HCT116 (cell line): ENCODE measurements around the gene COL4A1. TPM values are rescaled to one million over a fixed set of nuclear protein-coding genes. Genes with fewer than 3 reads are reported as not detected.

Experiments used
- ATAC-seq: fragments of 200-7000 bp; cut with Tn5 transposase; 2 replicates; pipeline ENCODE4 v1.9.1; 2020; ENCODE audit warnings: mild to moderate bottlenecking, moderate library complexity
- BruUV-seq: library from RNA; stranded (reverse); fragments of 400-500 nt; replicated peaks from 2 replicates; lab custom pipeline; 2021; lab: Mats Ljungman, UMichigan
- CTCF ChIA-PET: fragments of 300-600 bp; sonication (Branson Sonifier 250); formaldehyde crosslinking; loops from one replicate; lab custom pipeline; 2021; ENCODE audit warnings: antibody characterized with exemption; lab: Charles Lee
- POLR2A ChIA-PET: fragments of 300-600, 350-600 bp; sonication (Branson Sonifier 250); formaldehyde crosslinking; loops from one replicate; lab custom pipeline; 2021; ENCODE audit warnings: antibody characterized with exemption; lab: Charles Lee
- RAD21 ChIA-PET, 2 experiments: fragments of 300-600 bp; sonication (Branson Sonifier 250); formaldehyde crosslinking; loops; one replicate each; lab custom pipeline; 2023; ENCODE audit warnings: low total read pairs in 2 of 2; ENCODE audit not compliant: uncharacterized antibody in 2 of 2, unreplicated experiment in 2 of 2, low non-redundant PET in 1 of 2; lab: Charles Lee
- DNase-seq: peaks from one replicate; pipeline ENCODE4 v3.0.0-alpha.2; 2010; ENCODE audit warnings: low read depth, low spot score
- H2AFZ ChIP-seq: fragments of 200-600 bp; shearing (Covaris generic), sonication (generic); 2 replicates; pipeline ENCODE4 v1.6.1; 2017; ENCODE audit warnings: low read depth, mixed run types, mixed read lengths, antibody characterized with exemption, low read length; ENCODE audit not compliant: poor library complexity, severe bottlenecking
- H3K27ac ChIP-seq: 2 replicates; pipeline ENCODE4 v1.5.1; 2012; ENCODE audit warnings: low read depth, low read length
- H3K27me3 ChIP-seq: fragments of 200-600 bp; sonication (generic); 2 replicates; pipeline ENCODE4 v1.6.1; 2016; ENCODE audit warnings: mixed run types, low read length, mixed read lengths; ENCODE audit not compliant: insufficient read depth
- H3K36me3 ChIP-seq, 2 experiments: fragments of 200-500 bp in 1 of 2; fragments of 200-600 bp in 1 of 2; sonication (Bioruptor generic) in 1 of 2; sonication (generic) in 1 of 2; 2 replicates each; pipeline versions ENCODE4 v1.5.1 to v1.6.1; 2014 to 2016; ENCODE audit warnings: low read length in 2 of 2, inconsistent platforms in 1 of 2, mixed read lengths in 1 of 2, mixed run types in 1 of 2; ENCODE audit not compliant: insufficient read depth in 2 of 2, control insufficient read depth in 1 of 2
- H3K4me1 ChIP-seq, 2 experiments: fragments of 200-600 bp in 1 of 2; sonication (generic) in 1 of 2; 2 replicates each; pipeline versions ENCODE4 v1.5.1 to v1.6.1; 2012 to 2017; ENCODE audit warnings: low read length in 2 of 2, inconsistent platforms in 1 of 2, mild to moderate bottlenecking in 1 of 2, mixed read lengths in 1 of 2, mixed run types in 1 of 2, moderate library complexity in 1 of 2; ENCODE audit not compliant: insufficient read depth in 2 of 2, control insufficient read depth in 1 of 2
- H3K4me2 ChIP-seq: fragments of 200-600 bp; sonication (generic); 2 replicates; pipeline ENCODE4 v1.6.1; 2017; ENCODE audit warnings: mixed run types, low read length, mixed read lengths
- H3K4me3 ChIP-seq, 2 experiments: fragments of 200-600 bp in 1 of 2; sonication (generic) in 1 of 2; replicated peaks in 1 of 2; 2 replicates each; pipeline ENCODE4 v1.5.1; 2011 to 2016; ENCODE audit warnings: low read length in 2 of 2, control low read depth in 1 of 2, low read depth in 1 of 2, mild to moderate bottlenecking in 1 of 2, mixed read lengths in 1 of 2, mixed run types in 1 of 2
- H3K79me2 ChIP-seq: fragments of 200-600 bp; sonication (generic); 2 replicates; pipeline ENCODE4 v1.6.1; 2017; ENCODE audit warnings: mild to moderate bottlenecking, mixed run types, low read length, moderate library complexity, mixed read lengths; ENCODE audit not compliant: insufficient read depth
- H3K9ac ChIP-seq: fragments of 200-600 bp; sonication (generic); 2 replicates; pipeline ENCODE4 v1.6.1; 2016; ENCODE audit warnings: low read length, mixed read lengths
- H3K9me2 ChIP-seq: fragments of 200-600 bp; sonication (generic), shearing (Covaris generic); 2 replicates; pipeline ENCODE4 v1.6.1; 2017; ENCODE audit warnings: mixed run types, mild to moderate bottlenecking, moderate library complexity; ENCODE audit not compliant: insufficient read depth
- H3K9me3 ChIP-seq, 2 experiments: fragments of 200-500 bp in 1 of 2; fragments of 200-600 bp in 1 of 2; sonication (Bioruptor generic) in 1 of 2; sonication (generic) in 1 of 2; 2 replicates each; pipeline ENCODE4 v1.6.1; 2014 to 2017; ENCODE audit warnings: low read length in 2 of 2, mixed read lengths in 2 of 2, inconsistent platforms in 1 of 2, low read depth in 1 of 2, mild to moderate bottlenecking in 1 of 2, mixed run types in 1 of 2, moderate library complexity in 1 of 2; ENCODE audit not compliant: control insufficient read depth in 1 of 2, insufficient read depth in 1 of 2
- H4K20me1 ChIP-seq: fragments of 200-600 bp; sonication (generic), shearing (Covaris generic); 2 replicates; pipeline ENCODE4 v1.6.1; 2017; ENCODE audit warnings: mixed run types, mild to moderate bottlenecking, moderate library complexity; ENCODE audit not compliant: insufficient read depth
- ATF3 ChIP-seq: IDR thresholded peaks from 2 replicates; pipeline ENCODE4 v1.6.1; 2012
- CBX3 ChIP-seq: IDR thresholded peaks from 2 replicates; pipeline ENCODE4 v1.6.1; 2012; ENCODE audit warnings: low read depth
- EGR1 ChIP-seq: IDR thresholded peaks from 2 replicates; pipeline ENCODE4 v1.6.1; 2012; ENCODE audit warnings: low read depth
- EZH2phosphoT487 ChIP-seq: fragments of 200-600 bp; IDR thresholded peaks from 2 replicates; pipeline ENCODE4 v1.6.1; 2018; ENCODE audit warnings: antibody characterized with exemption, borderline replicate concordance
- POLR2A ChIP-seq: IDR thresholded peaks from 2 replicates; pipeline ENCODE4 v1.7.0; 2011; ENCODE audit warnings: borderline replicate concordance; ENCODE audit not compliant: insufficient read depth, insufficient read length; ENCODE audit errors: extremely low read depth
- POLR2AphosphoS5 ChIP-seq: IDR thresholded peaks from 2 replicates; pipeline ENCODE4 v1.6.1; 2011; ENCODE audit warnings: mild to moderate bottlenecking, low read depth, low read length, moderate library complexity
- RAD21 ChIP-seq: IDR thresholded peaks from 2 replicates; pipeline ENCODE4 v1.6.1; 2012; ENCODE audit warnings: low read depth, mild to moderate bottlenecking
- SIN3A ChIP-seq: IDR thresholded peaks from 2 replicates; pipeline ENCODE4 v1.6.1; 2012; ENCODE audit warnings: low read depth
- TCF7L2 ChIP-seq: IDR thresholded peaks from 2 replicates; pipeline ENCODE4 v1.7.0; 2011; ENCODE audit warnings: borderline replicate concordance, inconsistent platforms; ENCODE audit not compliant: insufficient read depth, insufficient read length; ENCODE audit errors: extremely low read depth
- YY1 ChIP-seq: IDR thresholded peaks from 2 replicates; pipeline ENCODE4 v1.6.1; 2011; ENCODE audit warnings: low read length, low read depth, moderate library complexity, mild to moderate bottlenecking; ENCODE audit not compliant: insufficient replicate concordance; ENCODE audit errors: extremely low read depth
- ZBTB33 ChIP-seq: IDR thresholded peaks from 2 replicates; pipeline ENCODE4 v1.6.1; 2011; ENCODE audit warnings: mild to moderate bottlenecking, low read length, moderate library complexity; ENCODE audit not compliant: insufficient replicate concordance; ENCODE audit errors: extremely low read depth
- ZFX ChIP-seq: fragments of 450-650 bp; IDR thresholded peaks from 2 replicates; pipeline ENCODE4 v1.6.1; 2017
- ZNF274 ChIP-seq: fragments of 200-500 bp; sonication (Bioruptor generic); IDR thresholded peaks from 2 replicates; pipeline ENCODE4 v1.6.1; 2014; ENCODE audit warnings: mild to moderate bottlenecking, low read depth, low read length, inconsistent platforms
- intact Hi-C: fragments of 100-400 bp; cut with micrococcal nuclease; formaldehyde crosslinking; loops from 2 replicates; pipeline ENCODE4 v1.10.0; 2022
- total RNA-seq: library from RNA; stranded (reverse); gene quantifications from one replicate; pipeline ENCODE4 v1.2.1, GENCODE V29; 2021; ENCODE audit not compliant: unreplicated experiment
- TF ChIP-seq, protein P1 (sequence below): IDR thresholded peaks from 2 replicates; pipeline ENCODE4 v1.6.1; 2012
- TF ChIP-seq, protein P2 (sequence below): IDR thresholded peaks from 2 replicates; pipeline ENCODE4 v1.6.1; 2012; ENCODE audit warnings: low read depth
- TF ChIP-seq, protein P3 (sequence below), 3 experiments: fragments of 200-600 bp in 1 of 3; sonication (generic) in 1 of 3; IDR thresholded peaks in 2 of 3; conservative IDR thresholded peaks in 1 of 3; 2 replicates each; pipeline ENCODE4 v1.5.1; 2012 to 2017; ENCODE audit warnings: low read depth in 2 of 3, low read length in 2 of 3, antibody characterized with exemption in 1 of 3, borderline replicate concordance in 1 of 3, control low read depth in 1 of 3, mild to moderate bottlenecking in 1 of 3, mixed read lengths in 1 of 3, mixed run types in 1 of 3, moderate library complexity in 1 of 3; ENCODE audit not compliant: insufficient read depth in 1 of 3

COL4A1 gene
- total RNA-seq, 1 experiment from 2014 or later: 0.57 TPM

- H3K4me3 ChIP-seq: no peak overlapping the region
- no TSS peak for BruUV-seq
- TF ChIP-seq EZH2phosphoT487 (no peak), POLR2AphosphoS5 (no peak), SIN3A (no peak), ZFX (no peak), YY1 (no peak), POLR2A (no peak), ZBTB33 (no peak), TCF7L2 (no peak), ATF3 (no peak), RAD21 (no peak), ZNF274 (no peak), EGR1 (no peak), CBX3 (no peak)
- TF ChIP-seq, protein P1, sequence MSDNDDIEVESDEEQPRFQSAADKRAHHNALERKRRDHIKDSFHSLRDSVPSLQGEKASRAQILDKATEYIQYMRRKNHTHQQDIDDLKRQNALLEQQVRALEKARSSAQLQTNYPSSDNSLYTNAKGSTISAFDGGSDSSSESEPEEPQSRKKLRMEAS: no peak
- TF ChIP-seq, protein P2, sequence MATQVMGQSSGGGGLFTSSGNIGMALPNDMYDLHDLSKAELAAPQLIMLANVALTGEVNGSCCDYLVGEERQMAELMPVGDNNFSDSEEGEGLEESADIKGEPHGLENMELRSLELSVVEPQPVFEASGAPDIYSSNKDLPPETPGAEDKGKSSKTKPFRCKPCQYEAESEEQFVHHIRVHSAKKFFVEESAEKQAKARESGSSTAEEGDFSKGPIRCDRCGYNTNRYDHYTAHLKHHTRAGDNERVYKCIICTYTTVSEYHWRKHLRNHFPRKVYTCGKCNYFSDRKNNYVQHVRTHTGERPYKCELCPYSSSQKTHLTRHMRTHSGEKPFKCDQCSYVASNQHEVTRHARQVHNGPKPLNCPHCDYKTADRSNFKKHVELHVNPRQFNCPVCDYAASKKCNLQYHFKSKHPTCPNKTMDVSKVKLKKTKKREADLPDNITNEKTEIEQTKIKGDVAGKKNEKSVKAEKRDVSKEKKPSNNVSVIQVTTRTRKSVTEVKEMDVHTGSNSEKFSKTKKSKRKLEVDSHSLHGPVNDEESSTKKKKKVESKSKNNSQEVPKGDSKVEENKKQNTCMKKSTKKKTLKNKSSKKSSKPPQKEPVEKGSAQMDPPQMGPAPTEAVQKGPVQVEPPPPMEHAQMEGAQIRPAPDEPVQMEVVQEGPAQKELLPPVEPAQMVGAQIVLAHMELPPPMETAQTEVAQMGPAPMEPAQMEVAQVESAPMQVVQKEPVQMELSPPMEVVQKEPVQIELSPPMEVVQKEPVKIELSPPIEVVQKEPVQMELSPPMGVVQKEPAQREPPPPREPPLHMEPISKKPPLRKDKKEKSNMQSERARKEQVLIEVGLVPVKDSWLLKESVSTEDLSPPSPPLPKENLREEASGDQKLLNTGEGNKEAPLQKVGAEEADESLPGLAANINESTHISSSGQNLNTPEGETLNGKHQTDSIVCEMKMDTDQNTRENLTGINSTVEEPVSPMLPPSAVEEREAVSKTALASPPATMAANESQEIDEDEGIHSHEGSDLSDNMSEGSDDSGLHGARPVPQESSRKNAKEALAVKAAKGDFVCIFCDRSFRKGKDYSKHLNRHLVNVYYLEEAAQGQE: no peak
- TF ChIP-seq, protein P3, sequence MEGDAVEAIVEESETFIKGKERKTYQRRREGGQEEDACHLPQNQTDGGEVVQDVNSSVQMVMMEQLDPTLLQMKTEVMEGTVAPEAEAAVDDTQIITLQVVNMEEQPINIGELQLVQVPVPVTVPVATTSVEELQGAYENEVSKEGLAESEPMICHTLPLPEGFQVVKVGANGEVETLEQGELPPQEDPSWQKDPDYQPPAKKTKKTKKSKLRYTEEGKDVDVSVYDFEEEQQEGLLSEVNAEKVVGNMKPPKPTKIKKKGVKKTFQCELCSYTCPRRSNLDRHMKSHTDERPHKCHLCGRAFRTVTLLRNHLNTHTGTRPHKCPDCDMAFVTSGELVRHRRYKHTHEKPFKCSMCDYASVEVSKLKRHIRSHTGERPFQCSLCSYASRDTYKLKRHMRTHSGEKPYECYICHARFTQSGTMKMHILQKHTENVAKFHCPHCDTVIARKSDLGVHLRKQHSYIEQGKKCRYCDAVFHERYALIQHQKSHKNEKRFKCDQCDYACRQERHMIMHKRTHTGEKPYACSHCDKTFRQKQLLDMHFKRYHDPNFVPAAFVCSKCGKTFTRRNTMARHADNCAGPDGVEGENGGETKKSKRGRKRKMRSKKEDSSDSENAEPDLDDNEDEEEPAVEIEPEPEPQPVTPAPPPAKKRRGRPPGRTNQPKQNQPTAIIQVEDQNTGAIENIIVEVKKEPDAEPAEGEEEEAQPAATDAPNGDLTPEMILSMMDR (IDR thresholded peaks at IDR 0.05 in 2 of 3, conservative IDR thresholded peaks at IDR 0.05 in 1 of 3; ENCODE audit: borderline replicate concordance in 1 of 3, insufficient read depth in 1 of 3, low read depth in 2 of 3, low read length in 2 of 3): no peak
- TF ChIP-seq, all 23 proteins: peak for 0
- no peaks in the 10 kb centered on the region for H3K27me3 ChIP-seq
- intact Hi-C loops: no loop called here
- H3K9ac ChIP-seq: no peak overlapping the region
- H3K79me2 ChIP-seq: no peaks in the 10 kb centered on the region
- DNase-seq (no peak), ATAC-seq (no peak)
- H3K9me2 ChIP-seq: no peaks in the 10 kb centered on the region
- CTCF ChIA-PET: no interaction called here
- no peaks in the 10 kb centered on the region for H3K36me3 ChIP-seq
- no peak overlapping the region for H2AFZ ChIP-seq
- RAD21 ChIA-PET: no interaction called here
- H3K4me2 ChIP-seq: no peak overlapping the region
- H3K9me3 ChIP-seq: no peaks in the 10 kb centered on the region
- H3K27ac ChIP-seq: no peak overlapping the region
- H3K4me1 ChIP-seq: peaks cover 0 to 6% of the 10 kb centered on the region in 2 experiments; a peak in 1 of 4 replicates
- H4K20me1 ChIP-seq: no peaks in the 10 kb centered on the region
- POLR2A ChIA-PET: no interaction called here
Measured at GRCh38 chr13:110216006-110216397, 91.0 kb downstream of the COL4A1 start.
